Keratinocyte (primary cell): Measurements from ENCODE around the gene ADAMTS2. TPM values are rescaled to one million over a fixed set of nuclear protein-coding genes. Genes with fewer than 3 reads are reported as not detected.

ENCODE experiments used
- DNase-seq: peaks from one replicate; pipeline ENCODE4 v3.0.0-alpha.2; 2011; ENCODE audit warnings: low read depth, missing footprints, low spot score
- FAIRE-seq: peaks from 2 replicates; lab custom pipeline; 2011; peaks lifted over from hg19 to GRCh38; lab: Jason Lieb, UNC
- H2AFZ ChIP-seq: 2 replicates; pipeline ENCODE4 v1.6.0; 2012; ENCODE audit warnings: low read length, control low read depth, inconsistent platforms; ENCODE audit not compliant: control insufficient read depth
- H3K27ac ChIP-seq: 2 replicates; pipeline ENCODE4 v1.5.1; 2011; ENCODE audit warnings: low read length; ENCODE audit not compliant: control insufficient read depth, insufficient read depth
- H3K27me3 ChIP-seq: 3 replicates; pipeline ENCODE4 v1.6.0; 2011; ENCODE audit warnings: low read length; ENCODE audit not compliant: control insufficient read depth, insufficient read depth; ENCODE audit errors: extremely low read depth
- H3K36me3 ChIP-seq, 2 experiments: 2 replicates in 1 of 2; 3 replicates in 1 of 2; pipeline ENCODE4 v1.5.1; 2011; ENCODE audit warnings: low read length in 2 of 2, mild to moderate bottlenecking in 1 of 2; ENCODE audit not compliant: control insufficient read depth in 2 of 2, insufficient read depth in 2 of 2; ENCODE audit errors: extremely low read depth in 1 of 2
- H3K4me1 ChIP-seq: 3 replicates; pipeline ENCODE4 v1.5.1; 2011; ENCODE audit warnings: low read length; ENCODE audit not compliant: control insufficient read depth, insufficient read depth; ENCODE audit errors: extremely low read depth
- H3K4me2 ChIP-seq: 3 replicates; pipeline ENCODE4 v1.6.0; 2011; ENCODE audit warnings: low read depth, low read length; ENCODE audit not compliant: control insufficient read depth, insufficient read depth; ENCODE audit errors: extremely low read depth
- H3K4me3 ChIP-seq, 3 experiments: fragments of 200-600 bp in 1 of 3; sonication (generic) in 1 of 3; 2 replicates in 2 of 3; 3 replicates in 1 of 3; pipeline ENCODE4 v1.5.1; 2011 to 2016; ENCODE audit warnings: low read length in 3 of 3, mild to moderate bottlenecking in 3 of 3, control low read depth in 2 of 3, inconsistent platforms in 1 of 3, low read depth in 1 of 3, mixed read lengths in 1 of 3, mixed run types in 1 of 3, moderate library complexity in 1 of 3; ENCODE audit not compliant: control insufficient read depth in 2 of 3, insufficient read depth in 2 of 3; ENCODE audit errors: extremely low read depth in 1 of 3
- H3K79me2 ChIP-seq: 2 replicates; pipeline ENCODE4 v1.6.0; 2012; ENCODE audit warnings: low read length; ENCODE audit not compliant: control insufficient read depth, insufficient read depth
- H3K9ac ChIP-seq: 3 replicates; pipeline ENCODE4 v1.6.0; 2011; ENCODE audit warnings: low read length; ENCODE audit not compliant: control insufficient read depth, insufficient read depth; ENCODE audit errors: extremely low read depth
- H3K9me1 ChIP-seq: 3 replicates; pipeline ENCODE4 v1.6.0; 2011; ENCODE audit warnings: low read length; ENCODE audit not compliant: control insufficient read depth, insufficient read depth; ENCODE audit errors: extremely low read depth
- H3K9me3 ChIP-seq: 2 replicates; pipeline ENCODE4 v1.5.1; 2012; ENCODE audit warnings: low read depth, low read length; ENCODE audit not compliant: control insufficient read depth
- H4K20me1 ChIP-seq: 3 replicates; pipeline ENCODE4 v1.6.0; 2011; ENCODE audit warnings: low read length; ENCODE audit not compliant: control insufficient read depth, insufficient read depth; ENCODE audit errors: extremely low read depth
- EZH2 ChIP-seq: IDR thresholded peaks from one replicate; pipeline ENCODE4 v1.6.1; 2012; ENCODE audit warnings: inconsistent platforms, mild to moderate bottlenecking, low read length, moderate library complexity
- dilution Hi-C: fragments of 300-500 bp; cut with MboI; formaldehyde crosslinking; loops from one replicate; pipeline ENCODE4 v1.7.0; 2020; ENCODE audit warnings: low sequenced_read_pairs; ENCODE audit not compliant: extremely low pct_ligation_motif_present
- polyA plus RNA-seq, 5 experiments: library from polyadenylated mRNA; depleted of rRNA in 3 of 5; stranded (reverse) in 3 of 5; stranded (forward) in 1 of 5; unstranded in 1 of 5; fragments of >200 nt; gene quantifications; 1 replicate in 1 of 5; 2 replicates in 3 of 5; 3 replicates in 1 of 5; pipeline versions ENCODE4 v1.2.1 to v1.2.3, GENCODE V29; 2011 to 2012; ENCODE audit warnings: missing spikeins in 2 of 5, low read depth in 1 of 5, low replicate concordance in 1 of 5
- TF ChIP-seq, protein P1 (sequence below), 3 experiments: IDR thresholded peaks in 1 of 3; conservative IDR thresholded peaks in 1 of 3; optimal IDR thresholded peaks in 1 of 3; 2 replicates in 2 of 3; 3 replicates in 1 of 3; pipeline versions ENCODE3 to v1.5.1; 2011; ENCODE audit warnings: low read length in 3 of 3, mild to moderate bottlenecking in 3 of 3, moderate library complexity in 2 of 3, control low read depth in 1 of 3, inconsistent platforms in 1 of 3; ENCODE audit not compliant: insufficient read depth in 2 of 3; ENCODE audit errors: extremely low read depth in 1 of 3

The ADAMTS2 gene
- polyA plus RNA-seq, 1 donor (not counting 4 experiments of a cell fraction or from before 2014, with no cell fraction given), result not detected

DNA sequence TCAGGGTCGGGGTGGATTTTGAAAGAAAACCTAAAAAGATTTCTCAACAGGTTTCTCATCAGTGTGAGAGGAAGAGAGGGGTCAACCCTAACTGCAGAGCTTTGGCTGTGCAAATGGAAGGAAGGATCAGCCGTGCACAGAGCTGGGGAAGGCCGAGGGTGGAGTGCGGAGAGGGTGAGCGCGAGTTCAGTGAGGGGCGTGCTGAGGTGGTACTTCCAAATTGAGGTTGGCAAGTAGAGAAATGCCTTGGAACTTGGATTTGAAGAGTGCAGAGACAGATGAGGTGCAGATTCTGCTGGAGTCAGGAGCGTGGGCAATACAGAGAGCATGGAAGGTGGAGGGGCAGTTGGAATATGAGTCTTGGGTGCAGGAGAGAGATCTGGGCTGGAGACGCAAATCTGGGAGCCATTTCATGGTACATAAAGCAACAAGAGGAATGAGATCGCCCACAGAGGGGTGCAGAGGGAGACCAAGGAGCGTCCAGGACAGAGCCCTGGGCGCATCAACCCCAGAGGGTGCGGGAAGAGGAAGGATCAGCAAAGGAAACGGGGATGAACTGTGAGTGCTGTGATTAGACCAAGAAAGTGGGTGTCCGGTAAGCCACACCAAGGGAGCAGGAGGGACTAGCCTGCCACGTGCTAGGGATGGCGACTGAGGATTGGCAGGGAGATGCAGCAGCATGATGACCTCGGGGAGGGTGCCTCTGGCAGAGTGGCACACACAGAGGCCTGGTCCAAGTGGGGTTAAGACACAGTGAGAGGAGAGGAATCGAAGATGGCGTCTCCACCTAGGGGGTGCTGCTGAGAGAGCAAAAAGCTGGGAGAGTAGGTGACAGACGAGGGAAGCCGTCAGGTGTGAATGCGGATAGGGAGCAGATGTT lies 105.8 kb downstream of the ADAMTS2 start:
- dilution Hi-C loops, result no loop called here
- H3K36me3 ChIP-seq, result no peaks in the 10 kb centered on the region
- H3K4me2 ChIP-seq, result no peak overlapping the region
- H3K4me1 ChIP-seq, result no peaks in the 10 kb centered on the region
- FAIRE-seq, result no peak
- TF ChIP-seq, protein P1, sequence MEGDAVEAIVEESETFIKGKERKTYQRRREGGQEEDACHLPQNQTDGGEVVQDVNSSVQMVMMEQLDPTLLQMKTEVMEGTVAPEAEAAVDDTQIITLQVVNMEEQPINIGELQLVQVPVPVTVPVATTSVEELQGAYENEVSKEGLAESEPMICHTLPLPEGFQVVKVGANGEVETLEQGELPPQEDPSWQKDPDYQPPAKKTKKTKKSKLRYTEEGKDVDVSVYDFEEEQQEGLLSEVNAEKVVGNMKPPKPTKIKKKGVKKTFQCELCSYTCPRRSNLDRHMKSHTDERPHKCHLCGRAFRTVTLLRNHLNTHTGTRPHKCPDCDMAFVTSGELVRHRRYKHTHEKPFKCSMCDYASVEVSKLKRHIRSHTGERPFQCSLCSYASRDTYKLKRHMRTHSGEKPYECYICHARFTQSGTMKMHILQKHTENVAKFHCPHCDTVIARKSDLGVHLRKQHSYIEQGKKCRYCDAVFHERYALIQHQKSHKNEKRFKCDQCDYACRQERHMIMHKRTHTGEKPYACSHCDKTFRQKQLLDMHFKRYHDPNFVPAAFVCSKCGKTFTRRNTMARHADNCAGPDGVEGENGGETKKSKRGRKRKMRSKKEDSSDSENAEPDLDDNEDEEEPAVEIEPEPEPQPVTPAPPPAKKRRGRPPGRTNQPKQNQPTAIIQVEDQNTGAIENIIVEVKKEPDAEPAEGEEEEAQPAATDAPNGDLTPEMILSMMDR (optimal IDR thresholded peaks at IDR 0.05 in 1 of 3, IDR thresholded peaks at IDR 0.05 in 1 of 3, conservative IDR thresholded peaks at IDR 0.05 in 1 of 3; ENCODE audit: extremely low read depth in 1 of 3, insufficient read depth in 2 of 3, low read length in 3 of 3), result no peak
- TF ChIP-seq EZH2, result no peak
- no peaks in the 10 kb centered on the region for H3K79me2 ChIP-seq
- H4K20me1 ChIP-seq, result no peaks in the 10 kb centered on the region
- H2AFZ ChIP-seq, result no peak overlapping the region
- H3K27me3 ChIP-seq, result no peaks in the 10 kb centered on the region
- H3K9me3 ChIP-seq, result peaks cover 7% of the 10 kb centered on the region
- no peaks in the 10 kb centered on the region for H3K9me1 ChIP-seq
- no peak overlapping the region for H3K27ac ChIP-seq
- H3K4me3 ChIP-seq, result no peak overlapping the region
- no peak overlapping the region for H3K9ac ChIP-seq
- no peak for DNase-seq

DNA sequence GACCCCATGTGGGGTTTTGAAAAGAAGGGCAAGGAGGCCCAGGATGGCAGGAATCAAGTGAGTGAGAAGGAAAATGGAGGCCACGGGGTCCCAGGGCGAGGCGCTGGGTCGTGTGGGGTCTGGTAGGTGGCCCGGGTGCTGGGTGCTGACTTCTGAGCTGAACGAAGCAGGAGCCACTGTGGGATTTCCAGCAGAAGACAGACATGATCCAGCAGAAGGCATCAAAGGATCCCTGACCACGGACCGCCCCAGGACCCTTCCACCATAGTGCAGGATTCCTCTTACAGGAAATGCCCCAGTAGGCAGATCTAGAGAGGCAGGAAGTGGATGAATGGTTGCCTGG lies 106.7 kb downstream of the ADAMTS2 start:
- TF ChIP-seq, protein P1 (optimal IDR thresholded peaks at IDR 0.05 in 1 of 3, IDR thresholded peaks at IDR 0.05 in 1 of 3, conservative IDR thresholded peaks at IDR 0.05 in 1 of 3; ENCODE audit: extremely low read depth in 1 of 3, insufficient read depth in 2 of 3, low read length in 3 of 3), result no peak
- TF ChIP-seq EZH2, result no peak
- FAIRE-seq (no peak), DNase-seq (no peak)
- Histone ChIP-seq H2AFZ (no peak overlapping the region), H3K27ac (no peak overlapping the region), H3K9me1 (no peaks in the 10 kb centered on the region), H3K79me2 (no peaks in the 10 kb centered on the region), H3K27me3 (no peaks in the 10 kb centered on the region), H3K4me1 (no peaks in the 10 kb centered on the region), H3K4me3 (no peak overlapping the region), H3K9me3 (peaks cover 7% of the 10 kb centered on the region), H3K9ac (no peak overlapping the region), H4K20me1 (no peaks in the 10 kb centered on the region), H3K4me2 (no peak overlapping the region), H3K36me3 (no peaks in the 10 kb centered on the region)
- dilution Hi-C loops, result no loop called here
